HG02840 (cell line): ENCODE results near the gene PDE6A.

ENCODE experiments used
- ATAC-seq: cut with Tn5 transposase; IDR thresholded peaks from one replicate; pipeline ENCODE4 v1.9.1; 2021; ENCODE audit warnings: mild to moderate bottlenecking, moderate library complexity, moderate number of reproducible peaks; ENCODE audit not compliant: unreplicated experiment, low FRiP score

Gene PDE6A

GRCh38 chr5:149841851-149842793, 102.5 kb downstream of the PDE6A start:
- ATAC-seq = no peak

GRCh38 chr5:149840226-149840825, 104.3 kb downstream of the PDE6A start:
- ATAC-seq = no peak

- ATAC-seq = no peak
Measured at GRCh38 chr5:149839761-149840160, 104.8 kb downstream of the PDE6A start.

GRCh38 chr5:149838881-149839739, 105.5 kb downstream of the PDE6A start:
- ATAC-seq = no peak

- ATAC-seq = no peak
Measured at GRCh38 chr5:149837680-149838269, 106.8 kb downstream of the PDE6A start.

- no peak for ATAC-seq
Measured at GRCh38 chr5:149836451-149837139, 108.0 kb downstream of the PDE6A start.

GRCh38 chr5:149834246-149834855, 110.2 kb downstream of the PDE6A start:
- no peak for ATAC-seq

GRCh38 chr5:149833116-149833827, 111.3 kb downstream of the PDE6A start:
- no peak for ATAC-seq

- no peak for ATAC-seq
Measured at GRCh38 chr5:149832636-149833035, 112.0 kb downstream of the PDE6A start.

GRCh38 chr5:149831492-149831891, 113.1 kb downstream of the PDE6A start:
- ATAC-seq = peak; percentile 74

GRCh38 chr5:149830579-149830978, 114.0 kb downstream of the PDE6A start:
- ATAC-seq = no peak

GRCh38 chr5:149829954-149830353, 114.6 kb downstream of the PDE6A start:
- ATAC-seq = no peak

- ATAC-seq = peak; percentile 55
Measured at GRCh38 chr5:149828161-149829011, 116.2 kb downstream of the PDE6A start.

- no peak for ATAC-seq
Measured at GRCh38 chr5:149827546-149827945, 117.0 kb downstream of the PDE6A start.

GRCh38 chr5:149827086-149827485, 117.5 kb downstream of the PDE6A start:
- ATAC-seq = no peak

GRCh38 chr5:149826574-149826973, 118.0 kb downstream of the PDE6A start:
- ATAC-seq = no peak

GRCh38 chr5:149824846-149825245, 119.7 kb downstream of the PDE6A start:
- no peak for ATAC-seq

- ATAC-seq = no peak
Measured at GRCh38 chr5:149824120-149824519, 120.5 kb downstream of the PDE6A start.
